Right atrium auricular region (tissue), 2 donors: ENCODE data around the gene USP54. TPM values are rescaled to one million over a fixed set of nuclear protein-coding genes. Genes with fewer than 3 reads are reported as not detected.
A peak's percentile ranks its signal among the peaks of the same experiment; 100 is the strongest.

Experiments used
- DNase-seq: peaks from one replicate; pipeline ENCODE4 v3.0.0-alpha.2; 2019; ENCODE audit warnings: low spot score
- H3K27ac ChIP-seq, 2 donors: fragments of 200-600 bp; sonication (generic); 1 replicate in 1 of 2; 2 replicates in 1 of 2; pipeline ENCODE4 v1.5.1; 2016 to 2019
- H3K27me3 ChIP-seq, 2 donors: fragments of 200-600 bp; sonication (generic); one replicate each; pipeline versions ENCODE4 v1.5.1 to v1.6.0; 2017 to 2019
- H3K36me3 ChIP-seq: fragments of 200-600 bp; sonication (generic); one replicate; pipeline ENCODE4 v1.5.1; 2016
- H3K4me1 ChIP-seq, 2 donors: fragments of 200-600 bp; sonication (generic); one replicate each; pipeline versions ENCODE4 v1.5.1 to v1.6.0; 2017 to 2019
- H3K4me3 ChIP-seq, 2 donors: fragments of 200-600 bp; sonication (generic); 1 replicate in 1 of 2; 2 replicates in 1 of 2; pipeline ENCODE4 v1.5.1; 2017 to 2019; ENCODE audit warnings: mild to moderate bottlenecking in 1 of 2, moderate library complexity in 1 of 2
- H3K9me3 ChIP-seq, 2 donors: fragments of 200-600 bp; sonication (generic); one replicate each; pipeline ENCODE4 v1.5.1; 2019
- CTCF ChIP-seq, 2 donors: fragments of 200-600 bp; sonication (generic); IDR thresholded peaks; one replicate each; pipeline ENCODE4 v1.5.1; 2019; ENCODE audit warnings: antibody characterized with exemption in 2 of 2
- total RNA-seq, 2 donors: library from RNA; depleted of rRNA; stranded (reverse); fragments of >200 nt; gene quantifications; one replicate each; pipeline ENCODE4 v1.1.0, GENCODE V29; 2016

USP54 gene
- total RNA-seq, 2 donors from 2014 or later, result 22.3 to 24.3 TPM

GRCh38 chr10:73561192-73561591, 29.9 kb downstream of the USP54 start:
- TF ChIP-seq CTCF (IDR thresholded peaks at IDR 0.05), result no peak
- no peaks in the 10 kb centered on the region for H3K4me1 ChIP-seq
- H3K27me3 ChIP-seq, result no peaks in the 10 kb centered on the region
- DNase-seq, result no peak
- no peaks in the 10 kb centered on the region for H3K9me3 ChIP-seq
- H3K36me3 ChIP-seq, result peaks cover 5% of the 10 kb centered on the region
- no peak overlapping the region for H3K4me3 ChIP-seq
- no peak overlapping the region for H3K27ac ChIP-seq

- TF ChIP-seq CTCF (IDR thresholded peaks at IDR 0.05), result no peak
- DNase-seq, result no peak
- Histone ChIP-seq H3K4me1 (no peaks in the 10 kb centered on the region), H3K9me3 (no peaks in the 10 kb centered on the region), H3K27me3 (no peaks in the 10 kb centered on the region), H3K27ac (no peak overlapping the region), H3K36me3 (peaks cover 5% of the 10 kb centered on the region), H3K4me3 (no peak overlapping the region)
Observed at GRCh38 chr10:73559590-73559989, 31.6 kb downstream of the USP54 start.

- Histone ChIP-seq H3K9me3 (no peaks in the 10 kb centered on the region), H3K4me3 (no peak overlapping the region), H3K36me3 (peaks cover 5% of the 10 kb centered on the region), H3K27ac (no peak overlapping the region), H3K4me1 (peaks cover 0 to 21% of the 10 kb centered on the region in 2 donors), H3K27me3 (no peaks in the 10 kb centered on the region)
- TF ChIP-seq CTCF (IDR thresholded peaks at IDR 0.05), result no peak
- no peak for DNase-seq
Observed at GRCh38 chr10:73556855-73557254, 34.3 kb downstream of the USP54 start.

- Histone ChIP-seq H3K27ac (no peak overlapping the region), H3K27me3 (no peaks in the 10 kb centered on the region), H3K9me3 (no peaks in the 10 kb centered on the region), H3K4me1 (peaks cover 0 to 21% of the 10 kb centered on the region in 2 donors), H3K4me3 (no peak overlapping the region), H3K36me3 (peaks cover 5% of the 10 kb centered on the region)
- no peak for DNase-seq
- TF ChIP-seq CTCF (IDR thresholded peaks at IDR 0.05), result no peak
Observed at GRCh38 chr10:73554721-73555120, 36.4 kb downstream of the USP54 start.

GRCh38 chr10:73553761-73554160, 37.4 kb downstream of the USP54 start:
- Histone ChIP-seq H3K9me3 (no peaks in the 10 kb centered on the region), H3K36me3 (peaks cover 4% of the 10 kb centered on the region), H3K4me3 (no peak overlapping the region), H3K4me1 (peaks cover 0 to 21% of the 10 kb centered on the region in 2 donors), H3K27me3 (no peaks in the 10 kb centered on the region), H3K27ac (peak overlapping the region; percentile 41 to 48)
- no peak for DNase-seq
- TF ChIP-seq CTCF (IDR thresholded peaks at IDR 0.05), result no peak
